B cell (primary cell): ENCODE results near the gene TPO. TPM values are rescaled to one million over a fixed set of nuclear protein-coding genes. Genes with fewer than 3 reads are reported as not detected.

ENCODE experiments used
- ATAC-seq: fragments of 200-7000 bp; cut with Tn5 transposase; one replicate; pipeline ENCODE4 v1.10.0; 2021; ENCODE audit warnings: low read depth, mild to moderate bottlenecking, moderate number of reproducible peaks, moderate library complexity
- CTCF ChIA-PET: fragments of 350-600 bp; sonication (Branson Sonifier 250); formaldehyde crosslinking; loops from one replicate; lab custom pipeline; 2021; ENCODE audit warnings: antibody characterized with exemption, inconsistent platforms; lab: Charles Lee
- POLR2A ChIA-PET: fragments of 350-600 bp; sonication (Branson Sonifier 250); formaldehyde crosslinking; loops from one replicate; lab custom pipeline; 2021; ENCODE audit warnings: antibody characterized with exemption; lab: Charles Lee
- DNase-seq: peaks from one replicate; pipeline ENCODE4 v3.0.0; 2013
- H2AFZ ChIP-seq: 2 replicates; pipeline ENCODE4 v1.6.1; 2012; ENCODE audit warnings: mild to moderate bottlenecking, low read depth, low read length; ENCODE audit not compliant: insufficient read depth, poor library complexity, severe bottlenecking
- H3K27ac ChIP-seq, 2 donors: 1 replicate in 1 of 2; 2 replicates in 1 of 2; pipeline ENCODE4 v1.5.1; 2012 to 2013; ENCODE audit warnings: low read length in 2 of 2, mild to moderate bottlenecking in 2 of 2, moderate library complexity in 1 of 2
- H3K27me3 ChIP-seq, 4 experiments: fragments of 200-600 bp in 1 of 4; sonication (generic) in 1 of 4; replicated peaks in 1 of 4; 1 replicate in 2 of 4; 2 replicates in 2 of 4; pipeline versions ENCODE4 v1.6.1 to v1.7.0; 2013 to 2016; ENCODE audit warnings: low read length in 3 of 4, mild to moderate bottlenecking in 2 of 4, mixed read lengths in 1 of 4, moderate library complexity in 1 of 4; ENCODE audit not compliant: insufficient read depth in 4 of 4, control insufficient read depth in 3 of 4; ENCODE audit errors: control extremely low read depth in 1 of 4
- H3K36me3 ChIP-seq, 2 experiments: replicated peaks in 1 of 2; 1 replicate in 1 of 2; 2 replicates in 1 of 2; pipeline versions ENCODE4 v1.6.1 to v1.7.1; 2013; ENCODE audit warnings: low read length in 1 of 2; ENCODE audit not compliant: insufficient read depth in 2 of 2, control insufficient read depth in 1 of 2; ENCODE audit errors: control extremely low read depth in 1 of 2, extremely low read depth in 1 of 2
- H3K4me1 ChIP-seq, 2 donors: fragments of 200-600 bp in 1 of 2; sonication (generic) in 1 of 2; 1 replicate in 1 of 2; 2 replicates in 1 of 2; pipeline versions ENCODE4 v1.5.1 to v1.6.1; 2013 to 2017; ENCODE audit warnings: low read length in 2 of 2; ENCODE audit not compliant: control insufficient read depth in 2 of 2, insufficient read depth in 2 of 2
- H3K4me2 ChIP-seq: replicated peaks from 2 replicates; pipeline ENCODE3; 2012; ENCODE audit warnings: mild to moderate bottlenecking, low read depth, low read length; ENCODE audit not compliant: poor library complexity, severe bottlenecking
- H3K4me3 ChIP-seq, 5 experiments: fragments of 200-600 bp in 1 of 5; sonication (generic) in 1 of 5; 1 replicate in 3 of 5; 2 replicates in 2 of 5; pipeline versions ENCODE4 v1.5.1 to v1.7.0; 2011 to 2016; ENCODE audit warnings: low read length in 4 of 5, mild to moderate bottlenecking in 4 of 5, low read depth in 2 of 5, control low read depth in 1 of 5, moderate library complexity in 1 of 5; ENCODE audit not compliant: insufficient read depth in 1 of 5; ENCODE audit errors: control extremely low read depth in 1 of 5, extremely low read depth in 1 of 5
- H3K79me2 ChIP-seq: fragments of 200-600 bp; sonication (generic); one replicate; pipeline ENCODE4 v1.6.0; 2016; ENCODE audit warnings: low read length; ENCODE audit not compliant: control insufficient read depth, insufficient read depth
- H3K9ac ChIP-seq: fragments of 200-600 bp; sonication (generic); 2 replicates; pipeline ENCODE4 v1.6.1; 2017; ENCODE audit warnings: mild to moderate bottlenecking, low read length, moderate library complexity
- H3K9me3 ChIP-seq, 3 donors: one replicate each; pipeline versions ENCODE4 v1.6.1 to v1.7.1; 2013; ENCODE audit warnings: low read length in 2 of 3; ENCODE audit not compliant: control insufficient read depth in 2 of 3, insufficient read depth in 1 of 3; ENCODE audit errors: control extremely low read depth in 1 of 3
- H4K20me1 ChIP-seq: 2 replicates; pipeline ENCODE4 v1.6.0; 2012; ENCODE audit warnings: mild to moderate bottlenecking, low read length; ENCODE audit not compliant: insufficient read depth, control insufficient read depth, poor library complexity, severe bottlenecking
- H3K27ac Mint-ChIP-seq: one replicate; pipeline ENCODE4 v1.8.0; 2021; ENCODE audit warnings: mixed read lengths
- H3K27me3 Mint-ChIP-seq: one replicate; pipeline ENCODE4 v1.8.0; 2021; ENCODE audit warnings: mixed read lengths
- H3K4me1 Mint-ChIP-seq: one replicate; pipeline ENCODE4 v1.8.0; 2021; ENCODE audit warnings: mixed read lengths
- H3K4me3 Mint-ChIP-seq: one replicate; pipeline ENCODE4 v1.8.0; 2021; ENCODE audit warnings: mixed read lengths
- H3K9me3 Mint-ChIP-seq: one replicate; pipeline ENCODE4 v1.8.0; 2022; ENCODE audit warnings: mixed read lengths; ENCODE audit not compliant: insufficient read depth
- CTCF ChIP-seq: fragments of 200-600 bp; IDR thresholded peaks from one replicate; pipeline ENCODE4 v1.8.0; 2022; ENCODE audit warnings: antibody characterized with exemption, mild to moderate bottlenecking
- EZH2 ChIP-seq: IDR thresholded peaks from 2 replicates; pipeline ENCODE4 v1.6.1; 2012; ENCODE audit warnings: borderline replicate concordance, low read depth, mild to moderate bottlenecking, moderate library complexity, low read length; ENCODE audit not compliant: insufficient read depth, poor library complexity, severe bottlenecking
- WGBS: methylation state at CpG from one replicate; pipeline ENCODE4 v1.1.5; 2013; ENCODE audit warnings: missing lambda C conversion rate; ENCODE audit not compliant: insufficient coverage; 5-methylcytosine and 5-hydroxymethylcytosine counted together
- intact Hi-C: fragments of 100-400 bp; cut with micrococcal nuclease; formaldehyde crosslinking; loops from one replicate; pipeline ENCODE4 v1.10.0; 2022
- polyA plus RNA-seq: library from polyadenylated mRNA; depleted of rRNA; stranded (reverse); fragments of >200 nt; gene quantifications from 2 replicates; pipeline ENCODE4 v1.2.3, GENCODE V29; 2012
- total RNA-seq, 2 donors: library from RNA; stranded (reverse); fragments of 120-200 nt in 1 of 2; gene quantifications; 1 replicate in 1 of 2; 2 replicates in 1 of 2; pipeline versions ENCODE4 v1.2.3 to v1.2.4, GENCODE V29; 2013 to 2022

The TPO gene
- total and polyA plus RNA-seq, 2 donors (not counting 1 experiment from before 2014, with no cell fraction given): not detected

- Histone ChIP-seq H3K36me3 (no peaks in the 10 kb centered on the region), H3K27me3 (no peaks in the 10 kb centered on the region), H4K20me1 (no peaks in the 10 kb centered on the region), H3K4me3 (no peak overlapping the region), H2AFZ (no peak overlapping the region), H3K79me2 (no peaks in the 10 kb centered on the region), H3K4me2 (peak overlapping the region; percentile 43), H3K9ac (no peak overlapping the region), H3K4me1 (peaks cover 13 to 15% of the 10 kb centered on the region in 2 donors), H3K27ac (no peak overlapping the region), H3K9me3 (no peaks in the 10 kb centered on the region)
- H3K27me3 Mint-ChIP-seq: peaks cover 8% of the 10 kb centered on the region
- ATAC-seq (no peak), DNase-seq (no peak)
- POLR2A ChIA-PET: no interaction called here
- TF ChIP-seq EZH2: no peak
- TF ChIP-seq CTCF: no peak
- H3K9me3 Mint-ChIP-seq: no peaks in the 10 kb centered on the region
- CTCF ChIA-PET: no interaction called here
- no peak overlapping the region for H3K27ac Mint-ChIP-seq
- no peak overlapping the region for H3K4me3 Mint-ChIP-seq
- H3K4me1 Mint-ChIP-seq: peaks cover 11% of the 10 kb centered on the region
- WGBS: 82% methylated on average over 4 of the region's 4 CpGs
- intact Hi-C loops: no loop called here
These were observed 96.9 kb downstream of the TPO start for GRCh38 chr2:1510176-1510575.

GRCh38 chr2:1511455-1511854 is 98.2 kb downstream of the TPO start:
- no peak overlapping the region for H3K4me3 Mint-ChIP-seq
- ChIA-PET CTCF (no interaction called here), POLR2A (no interaction called here)
- no peaks in the 10 kb centered on the region for H3K9me3 Mint-ChIP-seq
- Histone ChIP-seq H2AFZ (no peak overlapping the region), H3K27me3 (no peaks in the 10 kb centered on the region), H3K27ac (no peak overlapping the region), H3K9me3 (no peaks in the 10 kb centered on the region), H3K79me2 (no peaks in the 10 kb centered on the region), H3K4me1 (peaks cover 13 to 15% of the 10 kb centered on the region in 2 donors), H3K4me3 (no peak overlapping the region), H4K20me1 (no peaks in the 10 kb centered on the region), H3K9ac (no peak overlapping the region), H3K36me3 (no peaks in the 10 kb centered on the region), H3K4me2 (no peak overlapping the region)
- peaks cover 8% of the 10 kb centered on the region for H3K27me3 Mint-ChIP-seq
- 67% methylated on average over 3 of the region's 6 CpGs for WGBS
- ATAC-seq: no peak
- peaks cover 11% of the 10 kb centered on the region for H3K4me1 Mint-ChIP-seq
- no peak for DNase-seq
- intact Hi-C loops: no loop called here
- no peak overlapping the region for H3K27ac Mint-ChIP-seq
- TF ChIP-seq EZH2: no peak
- TF ChIP-seq CTCF: no peak
